Measurements from ENCODE around the gene FCER2. TPM values are rescaled to one million over a fixed set of nuclear protein-coding genes. Genes with fewer than 3 reads are reported as not detected.

FCER2 gene
- total and polyA plus RNA-seq, 4 donors = 0.14 TPM; not detected in 3

DNA sequence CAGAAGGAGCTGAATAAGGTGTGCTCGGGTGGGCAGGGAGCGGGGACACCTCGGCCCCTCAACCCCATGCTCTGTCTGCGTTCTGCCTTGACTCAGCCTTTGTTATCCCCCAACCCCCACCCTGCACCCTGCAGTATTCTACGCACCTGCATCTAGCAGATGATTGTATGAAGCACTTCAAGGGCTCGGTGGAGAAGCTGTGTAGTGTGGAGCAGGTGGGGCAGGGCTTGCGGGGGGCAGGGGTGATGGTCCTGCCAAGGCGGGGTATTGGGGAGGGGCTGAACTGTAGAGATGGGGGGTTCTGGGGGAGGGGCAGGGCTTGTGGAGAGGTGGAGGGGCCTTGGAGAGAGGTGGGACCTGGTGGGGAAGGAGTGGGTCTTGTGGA, 58.9 kb downstream of the FCER2 start:
- no peak for DNase-seq (ENCODE audit: low spot score)
- no peaks in the 10 kb centered on the region for H3K27me3 ChIP-seq (ENCODE audit: control insufficient read depth in 4 of 4, insufficient read depth in 4 of 4, low read length in 3 of 4)
- H3K4me1 ChIP-seq (ENCODE audit: control insufficient read depth in 4 of 4, insufficient read depth in 4 of 4, low read length in 3 of 4) = peaks cover 0 to 5% (median under 1%) of the 10 kb centered on the region in 4 donors
- 96% methylated on average over 8 of the region's 8 CpGs for WGBS
- H3K27ac ChIP-seq (ENCODE audit: low read depth in 1 of 2, low read length in 2 of 2) = no peak overlapping the region
- no peak overlapping the region for H3K4me3 ChIP-seq (ENCODE audit: low read depth in 1 of 3, low read length in 3 of 3)
- H3K36me3 ChIP-seq (ENCODE audit: control insufficient read depth in 4 of 4, insufficient read depth in 3 of 4, low read depth in 1 of 4, low read length in 3 of 4) = peaks cover 0 to 3% (median 0%) of the 10 kb centered on the region in 4 donors
- no peaks in the 10 kb centered on the region for H3K9me3 ChIP-seq (ENCODE audit: control insufficient read depth in 4 of 4, low read length in 3 of 4)
- TF ChIP-seq FOXA1 (IDR thresholded peaks at IDR 0.05) = no peak
- no peak for TF ChIP-seq SP1 (IDR thresholded peaks at IDR 0.05)
- TF ChIP-seq REST (IDR thresholded peaks at IDR 0.05) = no peak
- TF ChIP-seq EGR1 (IDR thresholded peaks at IDR 0.05; ENCODE audit: low read depth in 2 of 2) = no peak
- TF ChIP-seq CTCF (IDR thresholded peaks at IDR 0.05; ENCODE audit: low read depth, low read length, missing input control) = no peak
- TF ChIP-seq JUND (IDR thresholded peaks at IDR 0.05) = no peak
- no peak for TF ChIP-seq RXRA (IDR thresholded peaks at IDR 0.05)
- no peak for TF ChIP-seq YY1 (IDR thresholded peaks at IDR 0.05)
- no peak for TF ChIP-seq NR2F2 (IDR thresholded peaks at IDR 0.05)
- TF ChIP-seq TAF1 (conservative IDR thresholded peaks at IDR 0.05) = no peak
- TF ChIP-seq ZBTB33 (IDR thresholded peaks at IDR 0.05) = no peak
- TF ChIP-seq HNF4A (conservative IDR thresholded peaks at IDR 0.05) = no peak
- H3K9ac ChIP-seq (ENCODE audit: low read depth in 1 of 2, low read length in 2 of 2) = no peak overlapping the region

DNA sequence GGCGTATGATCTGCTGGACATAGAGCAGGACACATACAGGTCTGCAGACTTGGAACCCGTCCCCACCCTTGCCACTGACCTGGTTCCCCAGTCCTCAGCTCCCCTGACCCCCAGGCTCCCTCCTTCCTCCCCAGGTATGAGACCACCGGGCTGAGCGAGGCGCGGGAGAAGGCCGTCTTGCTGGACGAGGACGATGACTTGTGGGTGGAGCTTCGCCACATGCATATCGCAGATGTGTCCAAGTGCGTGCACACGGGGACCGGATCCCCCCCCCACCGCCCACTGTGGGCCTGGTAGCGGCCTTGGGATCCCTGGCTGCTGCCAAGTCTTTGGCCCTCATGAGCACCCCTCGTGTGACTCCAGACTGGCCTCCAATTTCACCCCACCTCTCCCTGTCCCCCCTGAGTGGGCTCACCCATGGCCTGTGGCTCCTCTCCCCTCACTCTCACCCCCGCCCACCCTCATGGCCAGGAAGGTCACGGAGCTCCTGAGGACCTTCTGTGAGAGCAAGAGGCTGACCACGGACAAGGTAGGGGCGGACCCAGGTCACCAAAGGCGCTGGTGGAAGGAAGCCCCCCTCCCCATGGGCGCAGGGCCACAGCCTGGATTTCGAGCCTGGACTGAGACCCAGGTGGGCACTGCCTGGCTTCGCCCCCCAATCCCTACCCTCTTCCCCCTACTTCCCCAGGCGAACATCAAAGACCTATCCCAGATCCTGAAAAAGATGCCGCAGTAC, 59.5 kb downstream of the FCER2 start:
- Histone ChIP-seq H3K4me1 (ENCODE audit: control insufficient read depth in 4 of 4, insufficient read depth in 4 of 4, low read length in 3 of 4) (peaks cover 0 to 10% (median 5%) of the 10 kb centered on the region in 4 donors), H3K9me3 (ENCODE audit: control insufficient read depth in 4 of 4, low read length in 3 of 4) (no peaks in the 10 kb centered on the region), H3K27ac (ENCODE audit: low read depth in 1 of 2, low read length in 2 of 2) (no peak overlapping the region), H3K4me3 (ENCODE audit: low read depth in 1 of 3, low read length in 3 of 3) (no peak overlapping the region), H3K9ac (ENCODE audit: low read depth in 1 of 2, low read length in 2 of 2) (no peak overlapping the region), H3K36me3 (ENCODE audit: control insufficient read depth in 4 of 4, insufficient read depth in 3 of 4, low read depth in 1 of 4, low read length in 3 of 4) (peaks cover 0 to 3% (median 0%) of the 10 kb centered on the region in 4 donors), H3K27me3 (ENCODE audit: control insufficient read depth in 4 of 4, insufficient read depth in 4 of 4, low read length in 3 of 4) (no peaks in the 10 kb centered on the region)
- no peak for DNase-seq (ENCODE audit: low spot score)
- WGBS = 94% methylated on average over 27 of the region's 27 CpGs
- TF ChIP-seq RXRA (IDR thresholded peaks at IDR 0.05) (no peak), FOXA1 (IDR thresholded peaks at IDR 0.05) (no peak), FOXA2 (IDR thresholded peaks at IDR 0.05) (no peak), GABPA (IDR thresholded peaks at IDR 0.05 in 1 of 2, conservative IDR thresholded peaks at IDR 0.05 in 1 of 2) (no peak), SP1 (IDR thresholded peaks at IDR 0.05) (no peak), HNF4A (conservative IDR thresholded peaks at IDR 0.05) (no peak), ZBTB33 (IDR thresholded peaks at IDR 0.05) (no peak), MAX (IDR thresholded peaks at IDR 0.05) (no peak), REST (IDR thresholded peaks at IDR 0.05) (no peak), NR2F2 (IDR thresholded peaks at IDR 0.05) (no peak), HNF4G (IDR thresholded peaks at IDR 0.05) (no peak), RAD21 (IDR thresholded peaks at IDR 0.05) (no peak)
- TF ChIP-seq, protein P1, sequence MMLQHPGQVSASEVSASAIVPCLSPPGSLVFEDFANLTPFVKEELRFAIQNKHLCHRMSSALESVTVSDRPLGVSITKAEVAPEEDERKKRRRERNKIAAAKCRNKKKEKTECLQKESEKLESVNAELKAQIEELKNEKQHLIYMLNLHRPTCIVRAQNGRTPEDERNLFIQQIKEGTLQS (IDR thresholded peaks at IDR 0.05) = no peak

All from liver (tissue), 9 donors.